Fibroblast of peridontal ligament (primary cell): ENCODE measurements around the gene TADA3.
A peak's percentile ranks its signal among the peaks of the same experiment; 100 is the strongest.

Experiments
- DNase-seq: peaks from one replicate; pipeline ENCODE4 v3.0.0-alpha.2; 2010; ENCODE audit errors: extremely low read depth

Gene TADA3

DNA sequence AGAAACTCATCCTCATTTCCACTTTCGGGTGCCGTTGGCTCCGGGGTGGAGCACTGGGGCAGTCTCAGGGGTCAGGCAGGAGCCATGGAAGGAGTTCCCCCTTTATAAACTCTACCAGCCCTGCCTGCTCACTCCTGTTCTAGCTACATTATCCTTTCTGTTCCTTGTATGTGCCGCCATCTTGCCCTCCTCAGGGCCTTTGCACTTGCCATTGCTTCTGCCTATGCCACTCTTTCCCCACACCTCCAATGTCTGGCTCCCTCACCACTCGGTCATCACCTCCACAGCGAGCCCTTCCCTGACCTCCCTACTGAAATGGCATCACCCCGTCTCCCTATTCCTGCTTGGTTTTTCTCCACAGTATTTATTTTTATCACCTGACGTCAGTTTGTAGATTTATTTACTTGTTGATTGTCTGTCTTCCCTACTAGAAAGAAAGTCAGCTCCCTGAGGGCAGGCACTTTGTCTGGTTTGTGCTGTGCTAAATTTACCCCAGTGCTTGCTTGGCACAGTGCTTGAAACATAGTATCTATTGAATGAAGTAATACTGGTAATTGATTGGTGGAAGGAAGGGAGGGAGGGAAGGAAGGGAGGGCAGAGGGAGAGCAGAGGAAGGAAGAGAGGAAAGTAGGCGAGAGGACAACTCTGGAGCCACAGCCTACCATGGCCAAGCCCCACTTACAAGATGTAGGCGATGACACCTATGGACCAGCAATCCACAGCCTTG is 31.3 kb downstream of the TADA3 start:
- no peak for DNase-seq

DNA sequence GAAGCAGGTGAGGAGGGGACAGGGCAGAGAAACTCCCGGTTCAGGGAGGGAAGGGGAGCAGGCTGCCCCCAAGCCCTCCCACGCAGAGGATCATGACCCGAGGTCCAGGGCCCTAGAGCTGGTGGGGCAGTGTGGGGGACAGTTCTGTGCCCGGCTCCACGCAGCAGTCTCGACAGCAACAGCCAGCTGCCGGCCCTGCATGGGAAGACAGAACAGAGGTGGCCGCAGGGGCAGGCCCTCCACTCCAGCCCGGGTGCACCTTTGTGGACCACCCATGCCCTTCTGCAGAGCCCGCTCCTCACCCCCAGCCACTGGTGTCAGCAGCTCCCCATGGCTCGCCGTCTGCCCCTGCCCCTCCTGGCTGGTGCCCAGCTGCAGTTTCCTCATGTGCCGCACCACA is 34.8 kb downstream of the TADA3 start:
- DNase-seq, result no peak

DNA sequence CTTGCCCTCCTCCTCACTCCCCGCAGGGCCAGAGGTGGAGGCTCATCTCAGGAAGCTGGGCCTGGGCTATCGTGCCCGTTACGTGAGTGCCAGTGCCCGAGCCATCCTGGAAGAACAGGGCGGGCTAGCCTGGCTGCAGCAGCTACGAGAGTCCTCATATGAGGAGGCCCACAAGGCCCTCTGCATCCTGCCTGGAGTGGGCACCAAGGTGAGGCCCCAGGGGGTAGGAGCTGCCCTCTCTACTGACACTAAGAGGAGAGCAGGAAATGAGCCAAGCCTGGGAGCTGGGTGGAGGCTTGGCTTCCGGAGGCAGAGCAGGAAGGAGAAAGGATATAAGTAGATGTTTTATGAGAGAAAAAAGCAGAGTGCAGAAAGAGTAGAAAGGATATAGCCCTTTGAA is 37.6 kb downstream of the TADA3 start:
- DNase-seq, result no peak

DNA sequence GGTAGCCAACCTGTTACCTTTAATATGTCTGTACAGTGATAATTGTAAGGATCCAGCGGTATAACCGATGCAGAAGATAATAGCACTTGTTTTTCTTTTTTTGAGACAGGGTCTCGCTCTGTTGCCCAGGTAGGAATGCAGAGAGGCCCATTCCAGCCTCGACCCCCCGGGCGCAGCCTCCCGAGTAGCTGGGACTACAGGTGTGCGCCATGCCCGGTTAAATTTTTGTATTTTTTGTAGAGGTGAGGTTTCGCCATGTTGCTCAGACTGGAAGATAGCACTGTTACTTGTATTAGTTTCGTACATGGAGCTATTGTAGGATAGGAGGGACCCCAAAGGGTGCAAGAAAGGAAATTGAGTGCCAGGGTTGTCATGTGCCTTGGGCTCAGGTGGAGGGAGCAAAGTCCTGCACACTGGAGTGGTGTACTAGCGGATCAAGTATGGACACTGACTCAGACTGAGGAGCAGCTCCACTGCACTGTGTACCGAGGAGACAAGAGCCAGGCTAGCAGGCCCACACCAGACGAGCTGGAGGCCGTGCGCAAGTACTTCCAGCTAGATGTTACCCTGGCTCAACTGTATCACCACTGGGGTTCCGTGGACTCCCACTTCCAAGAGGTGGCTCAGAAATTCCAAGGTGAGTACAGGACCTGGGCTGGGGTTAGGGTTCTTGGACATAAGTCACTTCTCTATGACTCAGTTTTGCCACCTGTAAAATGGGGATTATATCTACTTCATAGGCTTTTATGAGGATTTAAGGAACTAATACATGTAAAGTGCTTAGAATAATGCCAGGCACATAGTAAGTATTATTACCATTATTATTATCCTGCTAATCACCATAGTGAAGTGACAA is 41.5 kb downstream of the TADA3 start:
- DNase-seq, result no peak

DNA sequence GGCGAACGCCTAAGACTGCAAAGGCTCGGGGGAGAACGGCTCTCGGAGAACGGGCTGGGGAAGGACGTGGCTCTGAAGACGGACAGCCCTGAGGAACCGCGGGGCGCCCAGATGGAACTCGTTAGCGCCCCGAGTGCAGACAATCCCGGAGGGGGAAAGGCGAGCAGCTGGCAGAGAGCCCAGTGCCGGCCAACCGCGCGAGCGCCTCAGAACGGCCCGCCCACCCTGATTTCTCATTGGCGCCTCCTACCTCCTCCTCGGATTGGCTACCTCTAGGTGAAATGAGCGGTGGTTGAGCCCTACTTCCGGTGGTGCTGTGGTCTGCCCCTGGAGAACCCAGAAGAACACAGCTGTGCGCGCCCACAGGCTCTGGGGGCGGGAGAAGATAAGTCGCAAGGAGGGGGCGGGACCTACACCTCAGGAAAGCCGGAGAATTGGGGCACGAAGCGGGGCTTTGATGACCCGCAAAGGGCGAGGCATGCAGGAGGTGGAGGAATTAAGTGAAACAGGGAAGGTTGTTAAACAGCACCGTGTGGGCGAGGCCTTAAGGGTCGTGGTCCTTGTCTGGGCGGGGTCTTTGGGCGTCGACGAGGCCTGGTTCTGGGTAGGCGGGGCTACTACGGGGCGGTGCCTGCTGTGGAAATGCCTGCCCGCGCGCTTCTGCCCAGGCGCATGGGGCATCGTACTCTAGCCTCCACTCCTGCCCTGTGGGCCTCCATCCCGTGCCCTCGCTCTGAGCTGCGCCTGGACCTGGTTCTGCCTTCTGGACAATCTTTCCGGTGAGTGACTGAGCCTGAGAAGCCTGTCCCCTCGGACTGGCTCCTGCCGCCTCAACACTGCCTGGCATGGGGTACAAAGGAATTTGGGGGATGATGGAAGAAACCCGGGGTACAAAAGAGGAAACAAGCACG is 42.4 kb downstream of the TADA3 start, which contains the start of gene OGG1:
Gene OGG1, plus strand, starts transcription at position 308 of the 911 bp plus-strand sequence. Its CDS starts 335 bp downstream, at position 643.
- DNase-seq, result peak; percentile 98

DNA sequence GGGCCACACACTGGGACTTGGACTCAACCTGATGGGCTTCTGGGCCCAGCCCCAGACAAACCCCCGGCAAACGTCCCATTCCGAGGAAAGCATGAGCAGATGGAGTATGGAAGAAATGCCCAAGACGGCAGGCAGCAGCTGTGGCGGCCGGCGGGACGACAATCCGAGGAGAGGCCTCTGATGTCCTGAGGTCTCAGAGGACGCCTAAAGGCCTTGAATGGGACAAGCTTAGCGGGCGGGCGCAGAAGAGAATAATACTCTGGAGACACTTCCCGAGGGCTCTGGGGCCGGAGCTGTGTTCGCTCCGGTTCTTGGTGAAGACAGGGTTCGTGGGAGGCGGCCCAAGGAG is 43.0 kb downstream of the TADA3 start:
- no peak for DNase-seq

DNA sequence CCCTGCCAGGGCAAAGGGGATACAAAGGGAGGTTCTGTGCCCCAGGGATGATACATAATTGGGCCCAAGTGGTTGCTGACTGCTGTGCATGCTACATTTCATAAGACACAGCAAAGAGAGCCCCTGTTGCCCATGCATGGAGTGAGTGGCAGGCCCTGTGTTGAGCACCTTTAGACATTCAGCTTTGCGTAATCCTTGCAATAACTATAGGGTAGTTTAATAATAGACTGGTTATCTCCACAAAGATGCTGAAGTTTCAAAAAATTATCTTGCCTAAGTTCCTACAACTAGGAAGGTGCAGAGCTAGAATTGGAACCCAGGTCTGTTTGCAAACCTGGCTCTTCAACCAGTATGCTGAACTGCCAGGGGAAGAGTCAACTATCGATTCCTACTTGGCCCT is 44.2 kb downstream of the TADA3 start:
- no peak for DNase-seq

DNA sequence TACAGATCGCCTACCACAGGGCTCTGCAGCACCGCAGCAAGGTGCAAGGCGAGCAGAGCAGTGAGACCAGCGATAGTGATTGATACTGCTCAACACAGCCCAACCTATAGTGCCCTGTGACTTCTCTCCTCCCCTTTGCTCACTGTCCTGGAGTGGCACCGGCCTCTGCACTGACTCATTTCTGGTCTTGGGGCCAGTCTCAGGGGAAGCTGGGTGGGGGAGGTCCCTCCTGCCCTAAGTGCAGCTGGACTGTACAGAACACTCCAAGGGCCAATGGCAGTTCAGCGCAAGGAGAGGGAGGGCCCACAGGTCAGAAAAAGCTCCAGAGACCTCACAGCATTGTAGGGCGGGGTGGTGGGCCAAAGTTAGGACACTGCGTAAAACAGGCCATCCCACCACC is 45.0 kb downstream of the TADA3 start:
- DNase-seq, result peak; percentile 43

DNA sequence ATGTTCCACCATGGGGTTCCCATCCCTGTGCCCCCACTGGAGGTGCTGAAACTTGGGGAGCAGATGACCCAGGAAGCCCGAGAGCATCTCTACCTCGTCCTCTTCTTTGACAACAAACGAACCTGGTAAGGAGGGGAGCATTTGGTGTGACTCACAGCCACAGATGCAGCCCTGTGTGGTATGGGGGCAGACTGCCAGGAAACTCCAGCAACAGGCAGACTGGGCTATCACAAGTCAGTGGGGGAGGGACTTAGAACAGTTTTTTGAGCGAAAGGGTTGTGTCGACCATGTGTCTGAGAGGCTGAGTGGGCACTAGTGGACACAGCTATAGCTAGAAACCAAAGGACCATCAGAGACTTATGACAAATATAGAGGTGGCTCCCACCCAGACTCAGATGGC is 45.9 kb downstream of the TADA3 start:
- peak; percentile 76 for DNase-seq

DNA sequence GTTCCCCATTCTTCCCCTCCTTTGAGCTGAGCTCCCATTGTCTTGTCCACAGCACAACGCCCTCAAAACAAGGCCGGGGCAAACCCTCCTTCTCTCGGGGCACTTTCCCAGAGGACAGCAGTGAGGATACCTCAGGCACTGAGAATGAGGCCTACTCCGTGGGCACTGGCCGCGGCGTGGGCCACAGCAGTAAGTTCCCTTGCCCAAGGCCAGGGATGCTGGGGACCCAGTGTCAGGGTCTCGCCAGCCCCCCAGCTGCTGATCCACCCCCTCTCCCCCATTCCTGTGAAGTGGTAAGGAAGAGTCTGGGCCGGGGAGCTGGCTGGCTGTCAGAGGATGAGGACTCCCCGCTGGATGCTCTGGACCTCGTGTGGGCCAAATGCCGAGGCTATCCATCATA is 46.8 kb downstream of the TADA3 start:
- no peak for DNase-seq

DNA sequence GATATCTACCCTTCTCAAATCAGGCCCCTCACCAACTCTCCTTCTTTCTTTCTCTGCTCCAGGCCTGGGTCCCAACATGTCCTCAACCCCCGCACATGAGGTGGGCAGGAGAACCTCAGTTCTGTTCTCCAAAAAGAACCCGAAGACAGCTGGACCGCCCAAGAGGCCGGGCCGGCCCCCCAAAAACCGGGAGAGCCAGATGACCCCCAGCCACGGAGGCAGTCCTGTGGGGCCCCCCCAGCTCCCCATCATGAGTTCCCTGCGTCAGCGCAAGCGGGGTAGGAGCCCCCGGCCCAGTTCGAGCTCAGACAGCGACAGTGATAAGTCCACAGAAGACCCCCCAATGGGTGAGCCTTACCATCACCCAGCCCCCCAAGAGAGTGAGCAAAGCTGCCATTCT is 48.1 kb downstream of the TADA3 start:
- no peak for DNase-seq

DNA sequence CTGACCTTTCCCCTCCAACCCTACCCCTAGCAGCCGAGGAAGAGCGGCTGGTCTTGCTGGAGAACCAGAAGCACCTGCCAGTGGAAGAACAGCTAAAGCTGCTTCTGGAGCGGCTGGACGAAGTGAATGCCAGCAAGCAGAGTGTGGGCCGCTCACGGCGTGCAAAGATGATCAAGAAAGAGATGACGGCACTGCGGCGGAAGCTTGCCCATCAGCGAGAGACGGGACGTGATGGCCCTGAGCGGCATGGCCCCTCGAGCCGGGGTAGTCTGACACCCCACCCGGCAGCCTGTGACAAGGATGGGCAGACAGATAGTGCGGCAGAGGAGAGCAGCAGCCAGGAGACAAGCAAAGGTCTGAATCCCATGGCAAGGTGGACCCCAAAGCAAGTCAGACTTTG is 48.7 kb downstream of the TADA3 start:
- DNase-seq, result no peak

DNA sequence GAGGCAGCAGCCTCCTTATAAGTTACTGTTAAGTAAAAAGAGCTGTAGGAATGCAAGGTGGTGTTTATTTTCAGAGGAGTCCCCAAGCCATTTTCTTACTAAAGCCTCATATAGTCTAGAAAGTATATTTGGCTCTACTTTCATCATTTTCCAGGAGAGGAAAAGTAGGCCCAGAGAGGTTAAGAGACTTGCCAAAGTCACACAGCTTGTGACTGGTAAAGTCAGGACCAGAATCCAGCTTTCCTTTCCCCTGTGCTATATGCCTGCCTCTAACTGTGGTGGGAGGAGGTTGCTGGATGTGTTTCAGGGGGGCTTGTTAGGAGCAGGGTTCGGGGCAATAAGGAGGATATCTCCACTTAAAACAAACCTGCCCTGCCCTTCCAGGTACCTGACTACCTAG is 49.7 kb downstream of the TADA3 start:
- no peak for DNase-seq

DNA sequence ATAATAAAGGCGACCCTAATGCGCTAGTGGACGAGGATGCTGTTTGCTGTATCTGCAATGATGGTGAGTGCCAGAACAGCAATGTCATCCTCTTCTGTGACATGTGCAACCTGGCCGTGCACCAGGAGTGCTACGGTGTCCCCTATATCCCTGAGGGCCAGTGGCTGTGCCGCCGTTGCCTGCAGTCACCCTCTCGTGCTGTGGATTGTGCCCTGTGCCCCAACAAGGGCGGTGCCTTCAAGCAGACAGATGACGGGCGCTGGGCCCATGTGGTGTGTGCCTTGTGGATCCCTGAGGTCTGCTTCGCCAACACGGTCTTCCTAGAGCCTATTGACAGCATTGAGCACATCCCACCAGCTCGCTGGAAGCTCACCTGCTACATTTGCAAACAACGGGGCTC is 53.1 kb downstream of the TADA3 start:
- no peak for DNase-seq

DNA sequence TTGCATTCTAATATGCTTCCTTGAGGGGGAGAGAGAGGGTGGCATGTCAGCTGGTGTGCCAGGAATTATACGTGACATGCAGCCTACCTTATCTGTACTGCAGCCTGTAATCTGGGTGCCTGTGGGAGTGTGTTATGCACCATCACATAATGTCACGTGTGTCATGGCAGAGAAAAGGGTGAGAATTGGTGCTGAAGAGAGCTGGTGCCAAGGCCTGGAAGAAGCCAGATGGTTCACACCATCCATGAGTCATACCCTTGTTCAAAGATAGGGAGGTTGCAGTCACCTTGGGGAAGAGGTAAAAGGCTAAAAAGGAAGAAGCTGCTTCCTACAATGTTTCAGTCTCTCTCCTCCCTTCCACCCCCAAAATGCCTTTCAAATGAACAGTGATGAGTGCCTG is 55.4 kb downstream of the TADA3 start:
- no peak for DNase-seq

DNA sequence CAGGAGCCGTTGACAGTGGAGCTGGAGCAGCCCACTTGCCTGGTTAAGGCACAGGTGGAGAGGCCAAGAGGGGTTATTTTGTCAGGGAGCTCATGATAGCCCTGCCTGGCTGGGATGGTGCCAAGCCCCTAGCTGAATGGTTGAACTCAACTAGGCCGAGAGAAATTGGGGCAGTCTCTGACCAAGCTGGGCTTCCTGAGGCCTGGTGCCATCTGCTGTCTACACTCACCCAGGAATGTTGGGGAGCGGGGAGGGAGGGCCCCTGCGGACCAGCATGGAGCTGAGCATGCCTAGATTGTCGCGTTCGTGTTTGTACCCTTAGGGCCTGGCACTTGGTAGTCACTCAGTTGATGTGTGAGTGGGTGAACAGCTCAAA is 59.5 kb downstream of the TADA3 start:
- peak; percentile 29 for DNase-seq

DNA sequence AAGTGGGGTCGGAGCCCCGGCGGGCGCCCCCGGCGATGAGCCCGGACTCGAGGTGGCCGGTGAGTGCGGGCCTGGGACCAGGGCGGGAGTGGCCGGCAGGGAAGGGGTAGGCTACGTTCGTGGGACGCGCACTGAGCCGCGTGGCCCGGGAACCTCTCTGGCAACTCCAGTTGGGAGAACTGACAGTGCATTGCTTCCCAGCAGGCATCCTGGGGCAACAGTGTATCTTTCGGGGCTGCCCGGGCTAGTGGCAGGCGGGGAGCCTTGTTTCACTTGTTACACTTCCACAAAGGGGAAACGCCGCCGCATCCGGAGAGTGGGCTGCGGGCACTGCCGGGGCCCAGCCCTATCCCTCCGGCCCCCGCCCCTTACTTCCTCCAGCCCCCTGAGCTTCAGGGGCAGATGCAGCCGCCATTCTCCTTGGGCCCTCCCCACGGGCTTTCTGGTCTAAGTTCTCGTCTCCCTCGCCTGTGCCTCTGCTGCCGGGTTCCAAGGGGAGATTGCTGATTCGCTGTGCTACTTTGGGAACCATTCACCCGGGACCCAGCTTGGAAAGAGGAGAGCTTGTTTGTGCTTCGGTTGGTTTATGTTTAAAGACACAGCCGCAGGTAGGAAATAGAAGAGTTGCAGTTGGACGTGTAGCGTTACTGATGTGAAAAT is 60.1 kb downstream of the TADA3 start:
- DNase-seq, result no peak

DNA sequence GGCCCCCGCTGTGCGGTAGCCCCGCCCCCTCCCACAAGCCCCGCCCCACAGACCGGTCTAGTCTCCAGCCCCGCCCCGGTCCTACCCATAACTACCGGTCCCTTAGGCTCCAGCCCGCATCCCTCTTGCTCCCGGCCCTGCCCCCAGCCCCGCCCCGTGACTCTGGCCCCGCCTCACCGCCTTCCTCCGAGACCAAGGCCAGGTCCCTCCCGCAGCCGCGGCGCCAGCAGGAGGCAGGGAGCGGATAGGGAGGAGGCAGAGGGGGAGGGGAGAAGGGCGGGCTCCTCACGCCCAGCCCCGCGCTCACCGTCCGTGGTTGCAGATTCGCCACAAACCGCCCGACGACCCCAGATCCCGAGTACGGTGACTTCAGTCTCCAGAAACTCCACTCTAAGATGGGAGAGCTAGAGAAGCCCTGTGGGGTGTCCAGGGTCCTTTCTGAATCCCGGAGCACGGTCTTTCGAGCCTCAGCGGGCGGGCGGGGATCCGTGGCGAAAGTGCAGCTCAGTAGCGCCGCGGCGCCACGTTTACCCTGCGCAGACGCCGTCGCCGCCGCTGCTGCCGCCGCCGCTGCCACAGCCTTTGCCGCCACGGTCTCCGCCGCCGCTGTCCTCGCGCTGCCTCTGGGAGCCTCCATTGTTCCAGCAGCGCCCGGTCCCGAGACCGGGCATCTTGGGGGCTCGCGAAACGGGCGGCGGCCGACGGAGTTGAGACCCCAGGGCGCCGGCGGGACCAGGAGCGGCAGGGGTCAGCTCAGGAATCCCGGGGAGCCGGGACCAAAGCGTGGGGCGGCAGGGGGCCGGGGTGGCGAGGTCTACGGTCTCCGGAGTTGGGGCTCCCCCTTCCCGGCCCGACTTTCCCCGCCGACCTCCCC is 60.8 kb downstream of the TADA3 start, which contains the start of gene BRPF1:
Gene BRPF1, plus strand, starts transcription at position 530 of the 874 bp plus-strand sequence. CDS start 2,406 bp downstream, outside the sequence.
- DNase-seq, result peak; percentile 98

DNA sequence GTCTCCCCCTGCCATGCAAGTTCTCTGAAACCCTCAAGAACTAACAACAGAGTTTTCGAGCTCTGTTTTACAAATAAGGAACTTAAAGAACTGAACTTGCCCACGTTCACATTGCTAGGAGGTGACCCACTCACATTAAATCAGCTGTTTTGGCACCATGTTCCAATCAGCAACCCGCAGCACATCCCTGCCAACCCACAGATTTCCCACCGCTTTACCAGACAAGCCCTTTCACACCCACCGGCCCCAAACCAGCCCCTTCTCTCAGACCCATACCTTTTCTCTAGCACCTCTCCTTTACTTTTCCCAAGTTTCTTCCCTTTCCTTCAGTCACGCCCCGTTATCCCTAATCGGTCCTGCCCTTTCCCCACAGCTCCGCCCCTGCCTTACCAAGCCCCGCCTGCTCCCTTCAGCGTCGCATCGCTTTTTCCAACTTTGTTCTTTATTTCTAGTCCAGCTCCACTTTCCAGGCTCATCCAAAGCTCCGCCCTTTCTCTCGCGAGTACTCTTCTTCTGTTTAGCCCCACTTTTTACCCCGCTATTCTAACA is 61.5 kb downstream of the TADA3 start:
- DNase-seq, result no peak
